Measurements from ENCODE around the gene ADD3.

The ADD3 gene

GRCh38 chr10:110007701-110008517, at the start of gene ADD3:
TSS of gene ADD3 (plus strand) at chr10:110007984. CDS start at chr10:110100654, 92,670 bp downstream.
- peak; percentile 85 for DNase-seq

- no peak for DNase-seq
Observed at GRCh38 chr10:109958059-109958458, 49.7 kb upstream of the ADD3 start.

- no peak for DNase-seq
Observed at GRCh38 chr10:109959259-109960145, 48.3 kb upstream of the ADD3 start.

- no peak for DNase-seq
Observed at GRCh38 chr10:109960682-109961081, 47.1 kb upstream of the ADD3 start.

GRCh38 chr10:109961174-109962001, 46.4 kb upstream of the ADD3 start:
- DNase-seq: no peak

- no peak for DNase-seq
Observed at GRCh38 chr10:109962247-109962646, 45.5 kb upstream of the ADD3 start.

GRCh38 chr10:109963439-109963838, 44.3 kb upstream of the ADD3 start:
- DNase-seq: no peak

GRCh38 chr10:109964318-109964717, 43.5 kb upstream of the ADD3 start:
- DNase-seq: no peak

- DNase-seq: peak; percentile 17
Observed at GRCh38 chr10:109966961-109967738, 40.6 kb upstream of the ADD3 start.

GRCh38 chr10:109967739-109968088, 40.1 kb upstream of the ADD3 start:
- no peak for DNase-seq

- no peak for DNase-seq
Observed at GRCh38 chr10:109968953-109969759, 38.6 kb upstream of the ADD3 start.

- DNase-seq: no peak
Observed at GRCh38 chr10:109969760-109970346, 37.9 kb upstream of the ADD3 start.

- DNase-seq: no peak
Observed at GRCh38 chr10:109971634-109972033, 36.1 kb upstream of the ADD3 start.

GRCh38 chr10:109972372-109973001, 35.3 kb upstream of the ADD3 start:
- no peak for DNase-seq

- no peak for DNase-seq
Observed at GRCh38 chr10:109973326-109973829, 34.4 kb upstream of the ADD3 start.

GRCh38 chr10:109974504-109975191, 33.1 kb upstream of the ADD3 start:
- no peak for DNase-seq

- no peak for DNase-seq
Observed at GRCh38 chr10:109975244-109976190, 32.3 kb upstream of the ADD3 start.

GRCh38 chr10:109976681-109977080, 31.1 kb upstream of the ADD3 start:
- no peak for DNase-seq

All from suppressor macrophage treated with lipopolysaccharide for 4 hours (primary cell).